Epidermal melanocyte (primary cell): ENCODE data around the gene ALDOB.

ENCODE experiments used
- DNase-seq: peaks from one replicate; pipeline ENCODE4 v3.0.0; 2011; ENCODE audit warnings: low spot score; ENCODE audit not compliant: insufficient read length

Gene ALDOB

DNA sequence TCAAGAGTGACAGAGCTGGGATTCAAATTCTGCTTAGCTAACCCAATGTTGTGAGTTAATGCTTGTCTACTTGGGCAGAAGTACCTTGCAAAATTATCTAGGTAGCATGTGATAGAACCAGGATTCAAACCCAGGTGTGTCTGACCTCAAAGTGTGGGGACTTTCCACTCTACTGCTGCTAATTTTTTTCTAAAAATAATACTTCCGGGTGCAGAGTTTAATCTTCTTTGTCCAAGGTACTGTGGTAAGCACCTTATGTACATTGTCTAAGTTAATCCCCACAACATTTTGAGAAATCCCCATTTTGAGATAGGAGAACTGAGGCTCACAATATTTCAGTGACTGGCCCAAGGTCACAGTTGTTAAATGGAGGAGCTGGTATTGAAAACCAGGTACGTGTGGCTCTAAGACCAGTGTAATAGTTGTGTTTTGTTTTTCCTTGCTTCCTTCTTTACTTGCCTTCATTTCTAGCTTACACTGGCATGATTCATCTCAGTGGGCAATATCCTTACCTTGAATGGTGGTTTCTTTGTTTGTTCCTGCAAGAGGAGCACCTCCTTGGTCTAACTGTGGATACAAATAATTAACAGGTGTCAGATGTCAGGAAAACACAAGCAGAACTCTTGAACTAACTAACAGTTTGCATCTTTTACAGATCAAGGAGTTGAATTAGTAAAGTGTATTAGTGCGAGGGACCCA is 7.5 kb downstream of the ALDOB start:
- DNase-seq: no peak

DNA sequence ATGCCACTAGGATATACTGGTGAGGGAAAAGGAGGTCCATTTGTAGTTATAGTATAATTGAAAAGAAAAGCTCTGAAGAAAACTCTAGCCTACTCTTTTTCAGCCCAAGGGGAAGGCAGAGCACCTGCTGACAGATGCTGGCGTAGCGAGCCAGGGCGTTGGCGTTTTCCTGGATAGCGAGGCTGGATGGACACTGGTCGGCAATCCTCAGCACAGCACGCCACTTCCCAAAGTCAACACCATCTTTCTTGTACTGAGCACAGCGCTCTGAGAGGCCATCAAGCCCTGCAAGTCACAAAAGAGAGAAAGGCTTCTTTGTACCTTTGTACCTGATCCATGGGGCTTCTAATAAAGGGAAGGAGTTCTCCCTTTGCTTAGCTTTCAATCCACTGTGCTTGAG is 8.2 kb downstream of the ALDOB start:
- DNase-seq: no peak

DNA sequence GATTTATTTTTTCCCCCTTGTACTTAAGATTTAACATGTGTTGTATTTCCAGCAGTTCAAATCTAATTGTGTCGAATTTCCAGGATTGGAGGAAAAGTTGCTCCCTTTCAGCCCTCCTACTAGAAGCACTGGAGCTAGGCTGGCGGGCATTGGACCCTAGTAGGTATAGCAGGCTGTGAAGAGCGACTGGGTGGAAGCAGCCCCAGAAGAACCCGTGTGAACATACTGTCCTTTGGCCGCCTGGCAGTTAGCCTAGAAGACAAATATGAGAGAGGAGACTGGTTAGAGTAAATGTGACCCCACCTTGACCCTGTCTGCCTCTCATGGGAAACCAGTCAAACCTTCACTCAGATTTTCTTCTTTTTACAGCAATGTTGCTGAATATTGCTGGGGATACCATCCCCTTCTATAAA is 13.9 kb downstream of the ALDOB start:
- DNase-seq: no peak

DNA sequence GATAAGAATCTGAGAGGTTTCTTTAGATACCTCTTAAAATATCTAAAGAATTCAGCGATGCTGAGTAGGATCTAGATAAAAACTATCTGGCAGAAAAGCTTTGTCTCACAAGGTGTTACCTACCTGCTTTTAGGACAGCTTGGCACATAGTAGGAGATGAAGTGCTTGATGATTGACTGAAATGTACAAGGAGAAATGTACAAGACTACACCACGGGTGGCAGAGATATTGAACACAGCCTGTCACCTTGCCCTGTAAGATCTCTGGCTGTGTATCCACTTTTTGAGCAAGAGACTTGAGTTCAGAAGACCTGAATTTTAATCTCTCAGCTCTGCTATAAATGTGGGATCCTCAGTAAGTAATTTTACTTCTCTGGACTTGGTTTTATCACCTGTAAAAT is 15.7 kb downstream of the ALDOB start:
- no peak for DNase-seq

DNA sequence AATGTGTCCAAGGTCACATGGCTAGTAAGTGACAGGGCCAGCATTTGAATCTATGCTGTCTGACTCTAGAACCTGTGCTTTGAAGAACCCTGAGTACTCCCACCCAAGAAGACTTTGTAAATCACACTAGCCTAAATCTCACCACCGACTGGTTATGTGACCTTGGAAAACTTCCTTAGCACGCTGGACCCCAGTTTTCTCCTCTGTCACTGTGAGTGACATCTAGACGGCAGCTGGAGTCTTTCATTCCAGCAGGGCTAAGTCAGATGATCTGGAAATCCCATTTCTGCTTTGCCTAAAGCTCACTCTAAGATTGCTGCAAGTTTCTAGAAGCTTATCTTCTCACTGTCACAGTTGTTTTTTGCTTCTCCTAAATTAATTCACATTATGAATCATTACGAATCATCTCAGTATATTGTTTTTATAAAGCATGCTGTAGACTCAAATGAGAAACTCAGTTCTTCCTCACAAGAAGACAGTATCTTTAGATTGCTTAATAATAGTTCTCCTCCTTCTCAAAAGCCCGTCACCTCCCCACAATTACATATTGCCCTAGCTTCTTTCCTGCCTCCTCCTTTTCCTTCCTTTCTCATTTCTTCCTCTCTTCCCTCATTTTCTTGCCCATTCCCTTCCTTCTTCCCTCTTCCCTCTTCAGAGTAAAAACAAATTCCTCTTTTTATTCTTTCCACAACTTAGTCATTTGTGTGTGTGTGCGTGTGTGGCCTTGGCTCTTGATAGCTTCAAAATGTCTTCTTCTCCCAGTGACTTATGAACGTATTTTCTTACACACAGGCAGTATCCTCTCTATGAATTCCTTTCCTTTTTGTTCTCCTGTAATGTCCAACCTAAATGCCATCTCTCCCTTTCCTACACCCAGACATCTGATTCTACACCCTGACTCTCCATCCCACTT is 16.8 kb downstream of the ALDOB start:
- DNase-seq: no peak

DNA sequence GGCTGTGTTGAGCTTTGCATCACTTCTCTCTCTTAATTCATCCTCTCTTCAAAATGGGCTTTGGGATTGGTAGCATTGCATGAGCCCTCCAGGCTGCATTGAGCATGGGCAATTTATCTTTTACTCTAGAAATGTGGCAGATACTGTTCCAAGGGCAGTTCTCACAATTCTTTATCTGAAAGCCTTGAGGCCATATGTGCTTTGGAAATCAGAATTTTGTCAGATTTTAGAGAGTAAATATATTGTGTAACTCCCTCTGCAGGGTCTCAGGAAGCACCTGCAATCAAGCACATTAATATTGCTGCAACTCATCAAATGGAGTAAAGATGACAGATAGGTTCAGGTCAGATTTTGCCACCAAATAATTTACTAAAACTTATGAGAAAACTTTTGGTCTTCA is 17.6 kb downstream of the ALDOB start:
- no peak for DNase-seq

DNA sequence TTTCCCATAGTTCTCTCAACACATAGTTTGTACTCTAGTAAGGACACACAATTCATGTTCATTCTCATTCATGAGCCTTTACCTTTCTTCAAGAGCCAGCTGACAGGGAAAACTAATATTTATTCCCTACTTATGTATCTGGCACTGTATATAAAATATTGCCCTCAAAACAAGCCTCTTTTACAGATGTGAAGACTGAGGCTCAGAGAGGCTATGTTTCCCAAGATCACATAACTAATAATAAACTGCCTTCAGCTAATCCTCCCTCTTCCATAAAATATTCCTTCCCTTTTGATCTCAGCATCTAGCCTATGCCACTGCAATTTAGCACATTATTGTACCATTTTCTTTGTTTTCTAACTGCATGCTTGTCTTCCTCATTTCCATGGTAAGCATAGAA is 18.2 kb downstream of the ALDOB start:
- no peak for DNase-seq

DNA sequence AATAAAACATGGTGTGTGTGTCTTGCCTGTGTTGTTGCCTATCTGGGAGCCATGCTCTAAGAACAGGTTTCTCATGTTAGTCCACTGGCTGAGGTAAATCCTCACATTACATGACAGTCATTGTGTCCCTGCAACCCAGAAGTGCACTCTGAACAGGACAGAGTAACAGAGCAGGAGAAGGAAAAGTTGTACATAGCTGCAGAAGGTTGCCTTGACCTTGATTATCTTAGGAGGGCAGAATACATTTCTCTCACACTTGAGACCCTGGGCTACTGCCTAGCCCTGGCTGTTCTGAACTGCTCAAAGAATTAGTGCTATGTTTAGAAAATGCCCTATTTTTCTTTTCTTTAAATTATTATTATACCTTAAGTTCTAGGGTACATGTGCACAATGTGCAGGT is 20.0 kb downstream of the ALDOB start:
- DNase-seq: no peak

DNA sequence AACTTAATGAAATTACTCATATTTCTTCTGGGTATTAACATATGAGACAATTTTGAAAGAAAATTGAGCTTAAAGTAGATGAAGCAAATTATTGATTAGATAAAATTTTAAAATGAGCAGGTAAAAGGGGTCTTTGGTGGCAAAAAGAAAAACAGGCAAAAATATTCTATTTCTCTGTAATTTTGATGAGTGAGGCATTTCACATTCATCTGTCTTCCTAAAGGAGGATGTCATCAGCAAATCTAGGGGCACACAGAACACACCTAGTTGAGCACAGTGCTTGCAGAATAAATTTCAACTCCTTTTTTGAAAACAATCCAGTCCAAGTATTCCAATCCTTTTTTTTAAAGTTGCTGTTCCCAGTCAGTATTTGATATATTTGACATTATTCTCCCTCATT is 20.7 kb downstream of the ALDOB start:
- DNase-seq: no peak

DNA sequence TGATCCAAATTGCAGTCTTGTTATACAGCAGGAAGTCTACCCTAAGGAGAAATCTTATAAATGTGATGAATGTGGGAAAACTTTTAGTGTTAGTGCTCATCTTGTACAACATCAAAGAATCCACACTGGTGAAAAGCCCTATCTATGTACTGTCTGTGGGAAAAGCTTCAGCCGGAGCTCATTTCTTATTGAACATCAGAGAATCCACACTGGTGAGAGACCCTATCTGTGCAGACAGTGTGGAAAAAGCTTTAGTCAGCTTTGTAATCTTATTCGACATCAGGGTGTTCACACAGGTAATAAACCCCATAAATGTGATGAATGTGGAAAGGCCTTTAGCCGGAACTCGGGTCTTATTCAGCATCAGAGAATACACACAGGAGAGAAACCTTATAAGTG is 26.5 kb downstream of the ALDOB start:
- no peak for DNase-seq

DNA sequence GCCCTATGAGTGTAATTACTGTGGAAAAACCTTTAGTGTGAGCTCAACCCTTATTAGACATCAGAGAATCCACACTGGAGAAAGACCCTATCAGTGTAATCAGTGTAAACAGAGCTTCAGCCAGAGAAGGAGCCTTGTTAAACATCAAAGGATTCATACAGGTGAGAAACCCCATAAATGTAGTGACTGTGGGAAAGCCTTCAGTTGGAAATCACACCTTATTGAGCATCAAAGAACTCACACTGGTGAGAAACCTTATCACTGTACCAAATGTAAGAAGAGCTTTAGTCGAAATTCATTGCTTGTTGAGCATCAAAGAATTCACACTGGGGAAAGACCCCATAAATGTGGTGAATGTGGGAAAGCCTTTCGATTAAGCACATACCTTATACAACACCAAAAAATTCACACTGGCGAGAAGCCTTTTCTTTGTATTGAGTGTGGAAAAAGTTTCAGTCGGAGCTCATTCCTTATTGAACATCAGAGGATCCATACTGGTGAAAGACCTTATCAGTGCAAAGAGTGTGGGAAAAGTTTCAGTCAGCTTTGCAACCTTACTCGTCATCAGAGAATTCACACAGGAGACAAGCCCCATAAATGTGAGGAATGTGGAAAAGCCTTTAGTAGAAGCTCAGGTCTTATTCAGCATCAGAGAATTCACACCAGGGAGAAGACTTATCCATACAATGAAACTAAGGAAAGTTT is 27.0 kb downstream of the ALDOB start:
- DNase-seq: no peak

DNA sequence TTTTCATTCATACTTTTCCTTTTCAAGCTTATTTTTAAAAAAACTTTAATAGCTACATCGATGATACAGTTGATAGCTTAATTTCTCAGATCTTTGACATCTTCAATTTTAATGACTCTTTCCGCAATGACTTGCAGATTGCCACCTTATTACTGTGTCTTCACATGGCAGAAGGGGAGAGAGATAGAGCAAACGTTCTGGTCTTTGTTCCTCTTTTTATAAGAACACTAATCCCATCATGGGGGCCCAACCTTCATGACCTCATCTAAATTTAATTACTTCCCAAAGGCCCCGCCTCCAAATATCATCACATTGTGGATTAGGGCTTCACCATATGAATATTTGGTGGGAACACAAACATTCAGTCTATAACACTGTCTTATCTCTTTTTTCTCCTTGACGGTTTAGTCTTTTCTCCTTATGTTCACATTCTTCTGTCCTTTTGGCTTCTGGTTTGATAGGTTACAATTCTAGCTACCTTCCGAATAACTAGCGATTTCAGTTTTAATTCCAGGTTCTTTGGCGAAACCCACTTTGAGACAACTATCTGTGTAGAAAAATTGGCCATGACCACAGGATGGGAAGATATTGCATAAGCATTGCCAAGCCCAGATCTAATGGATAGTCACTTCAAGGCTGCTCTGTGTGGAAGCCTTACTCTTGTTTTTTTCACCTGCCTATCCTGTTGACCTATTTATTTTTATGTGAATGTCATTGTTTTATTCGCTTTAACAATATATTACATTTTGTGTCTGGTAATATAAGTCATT is 31.9 kb downstream of the ALDOB start:
- no peak for DNase-seq

DNA sequence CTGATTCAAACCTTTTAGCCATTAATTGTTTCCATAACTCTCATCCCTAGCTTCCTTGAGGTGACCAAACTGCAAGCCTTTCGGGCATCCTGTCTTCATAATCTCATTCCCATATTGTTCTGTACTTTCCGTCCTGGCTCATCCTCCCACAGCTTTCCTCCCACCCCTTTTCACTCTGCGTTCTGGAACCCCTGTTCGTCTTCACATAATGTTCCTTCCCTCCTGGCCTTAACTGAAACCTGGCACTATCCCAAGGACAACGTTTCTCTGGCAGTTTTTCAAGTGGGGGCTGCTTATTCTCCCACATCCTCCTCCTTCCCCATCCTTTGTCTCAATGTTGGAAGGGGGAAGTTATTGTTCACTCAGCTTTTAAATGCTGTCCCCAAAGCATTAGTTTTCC is 35.5 kb downstream of the ALDOB start:
- DNase-seq: no peak

DNA sequence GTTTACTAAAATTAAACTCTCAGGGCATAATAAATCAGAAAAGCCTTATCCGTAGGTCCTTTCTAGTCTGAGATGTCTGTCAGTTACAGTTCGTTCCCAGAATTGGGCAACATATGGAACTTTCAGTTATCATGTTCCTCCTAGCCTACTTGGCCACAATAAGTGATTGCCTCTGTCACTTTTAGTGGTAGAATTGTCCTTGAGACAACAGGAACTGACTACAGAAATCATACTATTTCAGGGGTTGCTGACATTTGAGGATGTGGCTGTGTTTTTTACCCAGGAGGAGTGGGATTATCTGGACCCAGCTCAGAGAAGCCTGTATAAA is 36.0 kb downstream of the ALDOB start:
- DNase-seq: no peak

DNA sequence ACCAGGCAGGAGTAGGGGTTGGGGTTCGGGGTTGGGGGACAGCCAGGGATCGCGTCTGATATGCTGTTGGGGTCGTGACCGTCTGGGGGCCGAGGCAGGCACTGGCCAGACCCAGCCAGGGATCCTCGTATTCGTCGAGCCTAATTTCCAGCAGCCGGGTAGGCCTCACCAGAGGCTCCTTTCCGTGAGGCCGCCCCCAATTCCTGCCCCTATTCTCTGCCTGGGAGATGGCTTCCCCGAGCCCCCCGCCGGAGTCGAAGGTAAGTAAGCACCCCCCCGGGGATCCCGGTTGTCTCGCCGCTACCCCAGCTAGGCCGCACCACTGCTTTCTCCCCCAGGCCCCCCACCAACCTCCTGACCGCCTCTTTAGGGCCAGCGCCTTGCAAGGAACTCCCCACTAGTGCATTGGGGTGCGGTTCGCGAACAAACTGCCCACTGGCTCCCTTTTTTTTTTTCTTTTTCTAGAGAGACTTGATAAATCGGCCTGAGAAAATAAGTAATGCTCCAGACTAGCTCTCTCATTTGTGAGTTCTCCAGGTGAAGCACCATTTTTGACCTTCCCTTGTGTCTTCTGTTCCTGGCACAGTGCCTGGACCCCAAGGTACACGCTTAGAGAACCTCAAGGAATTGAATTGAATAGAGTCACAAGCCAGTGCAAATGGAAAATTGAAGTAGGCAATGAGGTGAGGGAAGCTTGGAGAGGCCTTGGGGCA is 36.5 kb downstream of the ALDOB start:
- DNase-seq: no peak

DNA sequence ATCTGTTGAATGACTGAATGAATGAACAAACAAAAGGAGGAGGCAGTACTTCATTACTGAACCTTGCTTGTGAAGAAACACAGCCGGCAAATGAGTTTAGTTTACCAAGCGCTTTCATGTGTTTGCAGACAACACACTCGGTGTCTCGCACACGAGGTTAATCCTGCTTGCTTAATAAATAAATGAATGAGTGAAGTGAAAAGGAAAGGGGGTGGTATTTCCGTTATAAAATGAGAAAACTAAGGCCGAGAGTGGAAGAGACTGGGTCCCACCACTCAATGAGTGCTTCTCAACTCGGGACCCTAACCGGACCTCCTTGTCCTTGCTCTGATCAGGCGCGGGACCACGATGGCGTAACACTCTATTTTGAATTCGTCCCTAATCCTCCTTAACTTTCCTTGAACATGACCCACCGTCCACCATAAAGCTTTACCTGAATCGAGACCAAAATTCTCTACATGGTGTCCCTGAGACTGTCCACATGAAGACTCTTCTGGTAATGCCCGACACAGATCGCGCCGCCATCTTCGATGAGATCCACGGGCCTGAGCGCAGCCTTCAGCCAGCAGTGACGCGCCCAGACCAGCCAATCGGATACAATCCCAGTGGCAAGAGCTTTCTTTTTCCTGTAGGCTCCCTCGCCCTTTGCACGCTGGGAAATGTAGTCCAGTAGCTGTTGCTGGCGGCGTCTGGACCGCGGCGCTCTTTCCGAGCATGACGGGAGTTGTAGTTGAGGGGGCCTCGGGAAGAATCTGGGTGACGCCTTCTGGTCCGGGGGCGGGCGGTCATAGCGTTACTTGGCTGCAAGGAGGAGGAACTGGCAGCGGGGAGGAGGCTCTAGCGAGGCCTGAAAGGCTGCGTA is 37.3 kb downstream of the ALDOB start, which contains the start of the genes MRPL50 and ZNF189:
MRPL50 (minus strand) TSS at position 551 of the 862 bp plus-strand sequence; CDS start at position 525, 26 bp downstream.
ZNF189 (plus strand) TSS at position 784 of the 862 bp plus-strand sequence. CDS start 306 bp downstream, outside the sequence.
- peak; percentile 90 for DNase-seq

DNA sequence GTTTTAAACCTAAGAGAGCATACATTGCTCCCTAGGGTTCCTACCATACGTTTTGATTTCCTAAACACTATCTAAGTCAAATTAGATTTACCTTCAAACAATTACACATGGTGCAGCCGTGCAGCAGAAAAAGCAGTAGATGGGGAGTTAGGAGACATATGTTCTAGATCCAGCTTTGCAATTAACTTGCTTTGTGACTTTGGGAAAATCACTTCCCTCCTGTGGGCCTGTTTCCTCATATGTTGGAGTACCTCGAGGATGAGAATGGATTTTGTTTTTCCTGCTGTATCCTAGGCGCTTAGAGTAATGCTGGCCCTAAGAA is 37.9 kb downstream of the ALDOB start:
- no peak for DNase-seq

DNA sequence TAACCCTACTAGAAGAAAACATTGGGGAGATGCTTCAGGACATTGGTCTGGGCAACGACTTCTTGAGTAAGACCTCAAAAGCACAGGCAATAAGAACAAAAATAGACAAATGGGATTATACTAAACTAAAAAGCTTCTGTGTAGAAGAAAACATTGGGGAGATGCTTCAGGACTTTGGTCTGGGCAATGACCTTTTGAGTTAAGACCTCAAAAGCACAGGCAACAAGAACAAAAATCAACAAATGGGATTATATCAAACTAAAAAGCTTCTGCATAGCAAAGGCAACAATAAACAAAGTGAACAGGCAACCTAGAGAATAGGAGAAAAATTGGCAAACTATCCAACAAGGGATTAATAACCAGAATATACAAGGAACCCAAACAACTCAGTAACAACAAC is 40.9 kb downstream of the ALDOB start:
- DNase-seq: no peak

DNA sequence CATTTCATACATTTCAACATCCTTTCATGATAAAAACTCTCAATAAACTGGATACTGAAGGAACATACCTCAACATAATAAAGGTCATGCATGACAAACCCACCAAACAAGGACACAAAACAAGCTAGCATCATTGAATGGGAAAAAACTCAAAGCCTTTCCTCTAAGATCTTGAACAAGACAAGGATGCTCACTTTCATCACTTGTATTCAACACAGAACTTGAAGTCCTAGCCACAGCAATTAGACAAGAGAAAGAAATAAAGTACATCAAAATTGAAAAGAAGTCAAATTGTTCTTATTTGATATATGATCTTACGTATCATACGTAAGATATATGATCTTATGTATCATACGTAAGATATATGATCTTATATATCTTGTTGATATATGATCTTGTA is 42.4 kb downstream of the ALDOB start:
- no peak for DNase-seq

DNA sequence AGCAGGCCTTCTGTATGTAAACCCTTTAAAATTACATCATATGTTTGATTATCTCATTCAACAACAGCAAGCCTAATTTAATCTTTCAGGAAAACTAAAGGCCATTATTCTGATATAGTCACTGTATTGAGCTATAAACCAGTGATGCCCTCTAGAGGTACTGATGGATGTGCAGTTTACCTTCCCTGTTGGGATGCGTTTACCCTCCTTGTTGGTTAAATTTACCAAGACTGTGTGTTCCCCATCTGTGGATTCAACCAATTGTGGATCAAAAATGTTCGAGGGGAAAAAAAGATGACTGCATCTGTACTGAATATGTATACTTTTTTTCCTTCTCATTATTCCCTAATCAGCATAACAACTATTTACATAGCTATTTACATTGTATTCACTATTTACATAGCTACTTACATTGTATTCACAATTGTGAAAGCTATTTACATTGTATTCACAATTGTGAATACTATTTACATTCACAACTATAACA is 47.0 kb downstream of the ALDOB start:
- no peak for DNase-seq
